Activated T-cell treated with anti-CD3 and anti-CD28 coated beads, Interleukin-2, amount 50 U/mL, for 4 hours (primary cell): ENCODE data around the gene B3GALT4. TPM values are rescaled to one million over a fixed set of nuclear protein-coding genes. Genes with fewer than 3 reads are reported as not detected.

Experiments used
- ATAC-seq, 2 donors: fragments of 200-7000 bp; cut with Tn5 transposase; one replicate each; pipeline ENCODE4 v1.10.0; 2021
- DNase-seq: peaks from one replicate; pipeline ENCODE4 v3.0.0-alpha.2; 2020
- H3K27me3 Mint-ChIP-seq: one replicate; pipeline ENCODE4 v1.8.0; 2021; ENCODE audit warnings: low read depth, mixed read lengths
- H3K36me3 Mint-ChIP-seq: one replicate; pipeline ENCODE4 v1.8.0; 2022; ENCODE audit warnings: mixed read lengths; ENCODE audit not compliant: insufficient read depth
- H3K4me1 Mint-ChIP-seq: one replicate; pipeline ENCODE4 v1.8.0; 2021; ENCODE audit warnings: low read depth, mixed read lengths
- H3K4me3 Mint-ChIP-seq: one replicate; pipeline ENCODE4 v1.8.0; 2021; ENCODE audit warnings: mild to moderate bottlenecking, moderate library complexity, mixed read lengths
- H3K9me3 Mint-ChIP-seq: one replicate; pipeline ENCODE4 v1.8.0; 2021; ENCODE audit warnings: mixed read lengths
- total RNA-seq, 3 donors: library from RNA; stranded (reverse); gene quantifications; one replicate each; pipeline ENCODE4 v1.2.1, GENCODE V29; 2021

Gene B3GALT4
- total RNA-seq, 3 donors from 2014 or later, result 2.6 to 3.8 (median 3.7) TPM

DNA sequence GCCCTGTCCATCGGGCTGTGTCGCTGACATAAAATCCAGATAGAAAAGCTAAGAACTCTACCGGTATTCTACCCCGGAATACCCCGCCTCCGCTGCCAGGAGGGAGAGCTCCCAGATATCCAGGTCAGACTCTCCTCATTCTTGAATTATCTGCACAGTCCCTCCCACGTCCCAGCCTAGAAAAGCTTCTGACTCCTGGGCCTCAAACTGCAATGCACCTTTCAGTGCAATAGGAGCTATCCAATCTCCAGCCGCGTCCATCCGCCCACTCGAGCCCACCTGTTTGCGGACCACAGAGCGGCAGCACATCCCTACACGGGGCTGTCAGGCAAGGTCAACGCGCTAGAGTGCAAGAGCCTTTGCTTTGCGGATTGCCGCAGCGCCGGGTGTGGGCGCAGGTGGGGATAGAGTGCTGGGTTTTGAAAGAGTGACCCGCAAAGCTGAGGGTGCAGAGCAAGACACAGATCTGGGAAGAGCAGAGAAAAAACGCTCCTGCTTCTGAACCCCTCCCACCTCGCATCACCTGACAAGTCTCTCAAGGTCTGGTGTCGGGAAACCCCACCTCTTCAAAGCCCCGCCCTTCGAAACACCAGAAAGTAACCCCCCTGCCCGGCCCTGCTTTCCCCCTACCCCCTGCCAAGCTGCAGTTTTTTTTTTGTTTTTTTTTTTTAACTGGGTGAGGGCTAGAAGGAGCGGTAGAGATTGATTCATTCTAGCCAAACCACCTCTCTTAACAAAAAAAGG is 35.6 kb downstream of the B3GALT4 start:
- Mint-ChIP-seq H3K4me3 (peak overlapping the region; percentile 95), H3K36me3 (peaks cover 13% of the 10 kb centered on the region), H3K27me3 (no peaks in the 10 kb centered on the region), H3K9me3 (no peaks in the 10 kb centered on the region), H3K4me1 (peaks cover 58% of the 10 kb centered on the region)
- peak; percentile 30 to 32 for ATAC-seq
- DNase-seq, result peak; percentile 81

- Mint-ChIP-seq H3K9me3 (no peaks in the 10 kb centered on the region), H3K27me3 (no peaks in the 10 kb centered on the region), H3K36me3 (peaks cover 13% of the 10 kb centered on the region), H3K4me3 (peak overlapping the region; percentile 95), H3K4me1 (peaks cover 58% of the 10 kb centered on the region)
- DNase-seq, result peak; percentile 48
- ATAC-seq, result peak; percentile 10 to 20
Observed at GRCh38 chr6:33313105-33313708, 36.3 kb downstream of the B3GALT4 start.

- Mint-ChIP-seq H3K36me3 (peaks cover 12% of the 10 kb centered on the region), H3K27me3 (no peaks in the 10 kb centered on the region), H3K9me3 (no peaks in the 10 kb centered on the region), H3K4me3 (peak within 1 kb of the TSS; percentile 95), H3K4me1 (peaks cover 58% of the 10 kb centered on the region)
- DNase-seq (peak; percentile 81), ATAC-seq (peak; percentile 55 to 60)
Observed at GRCh38 chr6:33313709-33314514, 37.0 kb downstream of the B3GALT4 start, which contains the start of gene TAPBP. TAPBP (minus strand) TSS chr6:33314078; CDS start chr6:33314041, 37 bp downstream.

GRCh38 chr6:33314515-33314942 is 37.6 kb downstream of the B3GALT4 start:
- Mint-ChIP-seq H3K27me3 (no peaks in the 10 kb centered on the region), H3K9me3 (no peaks in the 10 kb centered on the region), H3K36me3 (peaks cover 15% of the 10 kb centered on the region), H3K4me1 (peaks cover 62% of the 10 kb centered on the region), H3K4me3 (peak overlapping the region; percentile 95)
- ATAC-seq (peak; percentile 18 to 23), DNase-seq (peak; percentile 67)

- no peaks in the 10 kb centered on the region for H3K9me3 Mint-ChIP-seq
- ATAC-seq, result no peak
- H3K27me3 Mint-ChIP-seq, result no peaks in the 10 kb centered on the region
- peaks cover 19% of the 10 kb centered on the region for H3K36me3 Mint-ChIP-seq
- peak overlapping the region; percentile 95 for H3K4me3 Mint-ChIP-seq
- DNase-seq, result no peak
- peaks cover 68% of the 10 kb centered on the region for H3K4me1 Mint-ChIP-seq
Observed at GRCh38 chr6:33314943-33315792, 38.2 kb downstream of the B3GALT4 start.

GRCh38 chr6:33315793-33316602 is 39.1 kb downstream of the B3GALT4 start:
- ATAC-seq, result no peak

DNA sequence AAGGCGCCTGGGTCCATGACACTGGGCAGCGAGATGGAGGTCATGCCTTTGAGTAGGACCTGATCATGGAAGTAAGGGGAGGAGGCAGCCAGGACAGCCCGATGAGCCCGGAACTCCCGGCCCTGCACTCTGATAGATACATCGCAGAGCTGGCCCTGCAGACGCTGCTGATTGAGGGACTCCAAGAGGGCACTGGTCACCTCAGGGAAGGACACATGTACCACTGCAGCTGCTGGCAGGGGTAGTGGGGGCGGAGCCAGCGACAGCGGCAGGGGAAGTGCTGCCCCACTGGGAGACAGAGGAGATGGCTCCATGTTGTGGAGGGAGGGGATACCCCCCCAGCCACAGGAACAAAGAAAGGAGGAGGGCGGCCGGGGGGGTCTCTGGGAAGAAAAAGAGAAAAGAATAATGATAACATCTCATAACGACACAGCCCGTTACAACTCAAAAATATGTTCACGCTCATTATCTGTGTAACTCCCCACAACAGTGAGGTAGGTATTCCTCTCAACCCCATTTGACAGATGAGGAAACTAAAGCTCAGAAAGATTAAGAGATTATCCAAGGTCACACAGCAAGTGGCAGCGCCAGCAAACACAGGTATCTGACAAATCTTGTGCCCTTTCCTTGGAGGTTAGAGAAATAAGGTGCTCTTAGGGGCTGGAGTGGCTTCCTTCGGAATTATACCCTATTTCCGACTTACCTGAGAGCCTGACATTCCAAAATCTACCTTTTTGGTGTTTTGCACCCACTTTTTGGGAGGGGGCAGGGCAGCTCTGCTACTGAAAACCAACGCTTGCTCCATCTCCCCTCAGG is 39.9 kb downstream of the B3GALT4 start:
- H3K4me1 Mint-ChIP-seq, result peaks cover 77% of the 10 kb centered on the region
- ATAC-seq (no peak), DNase-seq (no peak)
- H3K36me3 Mint-ChIP-seq, result peaks cover 22% of the 10 kb centered on the region
- H3K27me3 Mint-ChIP-seq, result no peaks in the 10 kb centered on the region
- H3K4me3 Mint-ChIP-seq, result peak overlapping the region; percentile 75
- H3K9me3 Mint-ChIP-seq, result no peaks in the 10 kb centered on the region

More at GRCh38 chr6:33315793-33316602, 39.1 kb downstream of the B3GALT4 start:
- DNase-seq, result no peak
- peak overlapping the region; percentile 75 for H3K4me3 Mint-ChIP-seq
- peaks cover 20% of the 10 kb centered on the region for H3K36me3 Mint-ChIP-seq
- no peaks in the 10 kb centered on the region for H3K27me3 Mint-ChIP-seq
- no peaks in the 10 kb centered on the region for H3K9me3 Mint-ChIP-seq
- peaks cover 73% of the 10 kb centered on the region for H3K4me1 Mint-ChIP-seq

DNA sequence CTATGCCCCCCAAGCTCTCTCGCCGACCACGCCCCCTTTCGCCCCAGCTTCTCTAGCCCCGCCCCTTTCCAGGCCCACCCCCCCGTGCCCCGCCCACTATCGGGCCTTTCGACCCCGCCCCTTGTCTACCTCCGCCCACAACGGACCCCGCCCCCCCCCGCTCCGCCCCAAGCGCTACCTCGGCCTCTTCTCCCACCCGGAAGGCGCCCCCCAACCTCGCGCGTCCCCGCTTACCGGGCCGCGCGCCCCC is 40.4 kb downstream of the B3GALT4 start:
- no peak for ATAC-seq
- peaks cover 25% of the 10 kb centered on the region for H3K36me3 Mint-ChIP-seq
- H3K27me3 Mint-ChIP-seq, result no peaks in the 10 kb centered on the region
- peak overlapping the region; percentile 75 for H3K4me3 Mint-ChIP-seq
- no peak for DNase-seq
- H3K4me1 Mint-ChIP-seq, result peaks cover 78% of the 10 kb centered on the region
- no peaks in the 10 kb centered on the region for H3K9me3 Mint-ChIP-seq

DNA sequence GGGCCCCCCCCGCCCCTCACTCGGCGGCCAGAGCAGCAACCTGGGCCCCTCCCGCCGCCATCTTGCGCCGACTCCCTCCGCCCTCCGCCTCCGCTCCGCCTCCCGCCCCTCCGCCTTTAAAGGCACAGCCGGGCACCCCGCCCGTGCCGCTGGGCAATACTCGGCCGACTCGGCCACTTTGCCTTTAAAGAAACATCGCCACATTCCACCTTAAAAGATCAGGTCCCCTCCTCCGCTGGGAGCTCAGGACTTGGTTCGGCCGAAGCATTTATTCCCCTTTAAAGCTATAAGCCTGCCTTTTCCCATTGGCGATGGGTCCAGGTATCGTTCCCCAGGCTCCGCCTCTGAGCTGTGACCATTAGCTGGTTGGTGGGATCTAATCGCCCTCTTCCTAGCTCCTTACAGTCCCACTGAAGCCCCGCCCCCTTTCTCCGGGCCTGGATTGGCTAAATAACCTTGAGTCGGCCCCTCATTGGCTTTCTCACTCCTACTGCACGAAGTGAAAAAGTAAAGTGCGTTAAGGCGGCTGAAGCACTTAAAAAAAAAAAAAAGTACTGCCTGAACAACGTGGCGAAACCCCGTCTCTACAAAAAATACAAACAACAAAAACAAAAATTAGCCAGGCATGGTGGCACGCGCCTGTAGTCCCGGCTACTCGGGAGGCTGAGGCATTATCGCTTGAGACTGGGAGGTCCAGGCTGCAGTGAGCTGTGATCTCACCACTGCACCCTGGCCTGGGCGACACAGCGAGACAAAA is 40.9 kb downstream of the B3GALT4 start, which contains the start of gene ZBTB22:
Gene ZBTB22, minus strand, starts transcription at position 76 of the 757 bp plus-strand sequence. CDS start 828 bp downstream, outside the sequence.
- peaks cover 76% of the 10 kb centered on the region for H3K4me1 Mint-ChIP-seq
- H3K9me3 Mint-ChIP-seq, result no peaks in the 10 kb centered on the region
- DNase-seq (peak; percentile 93), ATAC-seq (peak; percentile 63 to 73)
- H3K4me3 Mint-ChIP-seq, result peak within 1 kb of the TSS; percentile 92
- no peaks in the 10 kb centered on the region for H3K27me3 Mint-ChIP-seq
- peaks cover 21% of the 10 kb centered on the region for H3K36me3 Mint-ChIP-seq

- Mint-ChIP-seq H3K36me3 (peaks cover 21% of the 10 kb centered on the region), H3K4me1 (peaks cover 79% of the 10 kb centered on the region), H3K9me3 (no peaks in the 10 kb centered on the region), H3K4me3 (peak overlapping the region; percentile 92), H3K27me3 (no peaks in the 10 kb centered on the region)
- ATAC-seq, result no peak
- DNase-seq, result no peak
Observed at GRCh38 chr6:33318426-33319073, 41.6 kb downstream of the B3GALT4 start.

DNA sequence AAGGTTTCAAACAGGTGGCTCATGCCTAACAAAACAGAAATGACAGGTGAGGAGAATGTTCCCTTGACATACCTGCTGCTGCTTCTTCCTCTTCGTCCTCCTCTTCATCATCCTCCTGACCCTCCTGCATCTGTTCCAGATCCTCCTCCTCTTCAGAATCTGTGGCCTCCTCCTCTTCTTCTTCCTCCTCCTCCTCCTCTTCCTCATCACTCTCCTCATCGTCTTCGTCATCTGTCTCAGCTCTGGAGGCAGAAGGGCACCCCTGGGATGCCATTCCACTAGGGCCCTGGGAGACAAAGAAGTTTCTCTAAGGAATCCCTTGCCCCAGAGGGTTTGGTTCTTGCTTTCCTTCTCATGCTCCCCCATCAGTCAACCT is 43.0 kb downstream of the B3GALT4 start:
- Mint-ChIP-seq H3K36me3 (peaks cover 21% of the 10 kb centered on the region), H3K4me1 (peaks cover 79% of the 10 kb centered on the region), H3K27me3 (no peaks in the 10 kb centered on the region), H3K4me3 (peak overlapping the region; percentile 98), H3K9me3 (no peaks in the 10 kb centered on the region)
- no peak for ATAC-seq
- no peak for DNase-seq
